ENCODE measurements around the gene WNT10A. TPM values are rescaled to one million over a fixed set of nuclear protein-coding genes. Genes with fewer than 3 reads are reported as not detected.

The WNT10A gene
- total RNA-seq, 1 donor from 2014 or later = 2.4 TPM

GRCh38 chr2:218884519-218884918, 3.9 kb downstream of the WNT10A start:
- DNase-seq (ENCODE audit: low read depth) (no peak), FAIRE-seq (no peak)
- TF ChIP-seq CTCF (IDR thresholded peaks at IDR 0.05; ENCODE audit: insufficient read depth, low read length, severe bottlenecking) = no peak
- Histone ChIP-seq H3K27me3 (ENCODE audit: control insufficient read depth, insufficient read depth, low read length) (no peaks in the 10 kb centered on the region), H3K4me3 (ENCODE audit: low read depth, low read length) (no peak overlapping the region), H3K36me3 (ENCODE audit: control insufficient read depth, insufficient read depth, low read length) (no peaks in the 10 kb centered on the region)

GRCh38 chr2:218885981-218886947, 5.6 kb downstream of the WNT10A start:
- no peak for TF ChIP-seq CTCF (IDR thresholded peaks at IDR 0.05; ENCODE audit: insufficient read depth, low read length, severe bottlenecking)

GRCh38 chr2:218887079-218887478, 6.4 kb downstream of the WNT10A start:
- Histone ChIP-seq H3K4me3 (ENCODE audit: low read depth, low read length) (no peak overlapping the region), H3K36me3 (ENCODE audit: control insufficient read depth, insufficient read depth, low read length) (peaks cover 3% of the 10 kb centered on the region), H3K27me3 (ENCODE audit: control insufficient read depth, insufficient read depth, low read length) (no peaks in the 10 kb centered on the region)
- TF ChIP-seq CTCF (IDR thresholded peaks at IDR 0.05; ENCODE audit: insufficient read depth, low read length, severe bottlenecking) = no peak
- DNase-seq (ENCODE audit: low read depth) = no peak
- FAIRE-seq = no peak

More at GRCh38 chr2:218885981-218886947, 5.6 kb downstream of the WNT10A start:
- DNase-seq (ENCODE audit: low read depth) (peak; percentile 69), FAIRE-seq (peak; percentile 47)
- Histone ChIP-seq H3K27me3 (ENCODE audit: control insufficient read depth, insufficient read depth, low read length) (no peaks in the 10 kb centered on the region), H3K36me3 (ENCODE audit: control insufficient read depth, insufficient read depth, low read length) (peaks cover 3% of the 10 kb centered on the region), H3K4me3 (ENCODE audit: low read depth, low read length) (no peak overlapping the region)

GRCh38 chr2:218888341-218888740, 7.7 kb downstream of the WNT10A start:
- Histone ChIP-seq H3K4me3 (ENCODE audit: low read depth, low read length) (no peak overlapping the region), H3K36me3 (ENCODE audit: control insufficient read depth, insufficient read depth, low read length) (peaks cover 3% of the 10 kb centered on the region), H3K27me3 (ENCODE audit: control insufficient read depth, insufficient read depth, low read length) (no peaks in the 10 kb centered on the region)
- FAIRE-seq = no peak
- DNase-seq (ENCODE audit: low read depth) = no peak
- TF ChIP-seq CTCF (IDR thresholded peaks at IDR 0.05; ENCODE audit: insufficient read depth, low read length, severe bottlenecking) = no peak

GRCh38 chr2:218889937-218890336, 9.3 kb downstream of the WNT10A start:
- FAIRE-seq = no peak
- H3K36me3 ChIP-seq (ENCODE audit: control insufficient read depth, insufficient read depth, low read length) = peaks cover 3% of the 10 kb centered on the region
- H3K27me3 ChIP-seq (ENCODE audit: control insufficient read depth, insufficient read depth, low read length) = no peaks in the 10 kb centered on the region
- H3K4me3 ChIP-seq (ENCODE audit: low read depth, low read length) = no peak overlapping the region
- DNase-seq (ENCODE audit: low read depth) = no peak
- TF ChIP-seq CTCF (IDR thresholded peaks at IDR 0.05; ENCODE audit: insufficient read depth, low read length, severe bottlenecking) = no peak
